Nephron (organoid): ENCODE results near the gene DYNC1LI2.

Source experiments
- H3K27ac Mint-ChIP-seq, 3 experiments: 2 replicates each; pipeline ENCODE4 v1.8.0; 2020; ENCODE audit warnings: mixed read lengths in 3 of 3, mild to moderate bottlenecking in 2 of 3, moderate library complexity in 1 of 3
- H3K27me3 Mint-ChIP-seq: 2 replicates; pipeline ENCODE4 v1.8.0; 2021; ENCODE audit warnings: low read depth, mild to moderate bottlenecking, moderate library complexity, mixed read lengths
- H3K36me3 Mint-ChIP-seq: 2 replicates; pipeline ENCODE4 v1.8.0; 2020; ENCODE audit warnings: low read depth, mixed read lengths
- H3K4me1 Mint-ChIP-seq: 2 replicates; pipeline ENCODE4 v1.8.0; 2020; ENCODE audit warnings: mixed read lengths
- H3K4me3 Mint-ChIP-seq, 3 experiments: 2 replicates each; pipeline ENCODE4 v1.8.0; 2020; ENCODE audit warnings: mild to moderate bottlenecking in 3 of 3, mixed read lengths in 3 of 3, moderate library complexity in 2 of 3
- H3K9me3 Mint-ChIP-seq: 2 replicates; pipeline ENCODE4 v1.8.0; 2020; ENCODE audit warnings: mixed read lengths
- CTCF ChIP-seq, 3 experiments: fragments of 200-600 bp; sonication (generic); IDR thresholded peaks; one replicate each; pipeline ENCODE4 v1.5.0; 2021; ENCODE audit warnings: antibody characterized with exemption in 3 of 3; ENCODE audit not compliant: unreplicated experiment in 3 of 3

The DYNC1LI2 gene

GRCh38 chr16:66677179-66677578 is 74.2 kb downstream of the DYNC1LI2 start:
- Mint-ChIP-seq H3K4me3 (no peak overlapping the region), H3K36me3 (peaks cover 8% of the 10 kb centered on the region), H3K4me1 (peaks cover 5% of the 10 kb centered on the region), H3K27ac (peak overlapping the region in 2 of 3 experiments; percentile 18 to 21), H3K9me3 (no peaks in the 10 kb centered on the region), H3K27me3 (peaks cover 3% of the 10 kb centered on the region)
- TF ChIP-seq CTCF (IDR thresholded peaks at IDR 0.05; ENCODE audit: unreplicated experiment in 3 of 3), result no peak

GRCh38 chr16:66676599-66676998 is 74.8 kb downstream of the DYNC1LI2 start:
- Mint-ChIP-seq H3K9me3 (no peaks in the 10 kb centered on the region), H3K27me3 (peaks cover 3% of the 10 kb centered on the region), H3K4me1 (peaks cover 5% of the 10 kb centered on the region), H3K4me3 (no peak overlapping the region), H3K27ac (peak overlapping the region in 2 of 3 experiments; percentile 18 to 21), H3K36me3 (peaks cover 8% of the 10 kb centered on the region)
- TF ChIP-seq CTCF (IDR thresholded peaks at IDR 0.05; ENCODE audit: unreplicated experiment in 3 of 3), result no peak

GRCh38 chr16:66673691-66674090 is 77.7 kb downstream of the DYNC1LI2 start:
- Mint-ChIP-seq H3K4me3 (no peak overlapping the region), H3K9me3 (no peaks in the 10 kb centered on the region), H3K27ac (no peak overlapping the region), H3K36me3 (peaks cover 4% of the 10 kb centered on the region), H3K27me3 (peaks cover 3% of the 10 kb centered on the region), H3K4me1 (peaks cover 5% of the 10 kb centered on the region)
- TF ChIP-seq CTCF (IDR thresholded peaks at IDR 0.05; ENCODE audit: unreplicated experiment in 3 of 3), result no peak
